Osteocyte (in vitro differentiated cells): ENCODE measurements around the gene CD99. TPM values are rescaled to one million over a fixed set of nuclear protein-coding genes. Genes with fewer than 3 reads are reported as not detected.

Source experiments
- DNase-seq: peaks from one replicate; pipeline ENCODE4 v3.0.0; 2021; ENCODE audit warnings: mixed read lengths; ENCODE audit not compliant: unreplicated experiment; ENCODE audit errors: extremely low spot score
- H3K27ac Mint-ChIP-seq: one replicate; pipeline ENCODE4 v1.8.0; 2021; ENCODE audit warnings: mild to moderate bottlenecking, mixed read lengths; ENCODE audit not compliant: unreplicated experiment
- H3K27me3 Mint-ChIP-seq: one replicate; pipeline ENCODE4 v1.8.0; 2021; ENCODE audit warnings: mixed read lengths; ENCODE audit not compliant: unreplicated experiment
- H3K36me3 Mint-ChIP-seq: one replicate; pipeline ENCODE4 v1.8.0; 2021; ENCODE audit warnings: mixed read lengths; ENCODE audit not compliant: unreplicated experiment
- H3K4me1 Mint-ChIP-seq: one replicate; pipeline ENCODE4 v1.8.0; 2021; ENCODE audit warnings: mixed read lengths; ENCODE audit not compliant: unreplicated experiment
- H3K4me3 Mint-ChIP-seq: one replicate; pipeline ENCODE4 v1.8.0; 2021; ENCODE audit warnings: mild to moderate bottlenecking, moderate library complexity, mixed read lengths; ENCODE audit not compliant: unreplicated experiment
- H3K9me3 Mint-ChIP-seq: one replicate; pipeline ENCODE4 v1.8.0; 2021; ENCODE audit warnings: mixed read lengths; ENCODE audit not compliant: unreplicated experiment
- long read RNA-seq: library from polyadenylated mRNA; unstranded; transcript quantifications from one replicate; pipeline ENCODE4 v2.0.0, GENCODE V29; 2021
- total RNA-seq: library from RNA; stranded (reverse); gene quantifications from 2 replicates; pipeline ENCODE4 v1.2.1, GENCODE V29; 2021
- TF ChIP-seq, protein P1 (sequence below): fragments of 200-600 bp; sonication (generic); IDR thresholded peaks from 2 replicates; pipeline ENCODE4 v1.5.0; 2021; ENCODE audit warnings: antibody characterized with exemption, mild to moderate bottlenecking, moderate library complexity

Gene CD99, protein sequence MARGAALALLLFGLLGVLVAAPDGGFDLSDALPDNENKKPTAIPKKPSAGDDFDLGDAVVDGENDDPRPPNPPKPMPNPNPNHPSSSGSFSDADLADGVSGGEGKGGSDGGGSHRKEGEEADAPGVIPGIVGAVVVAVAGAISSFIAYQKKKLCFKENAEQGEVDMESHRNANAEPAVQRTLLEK
- 621 and 679 TPM in 2 replicates for total RNA-seq
- long read RNA-seq, transcript CD99-204 (9 exons, 892 nt): minor isoform, 11 of 666 reads
- long read RNA-seq, transcript CD99-212 (10 exons, 1,089 nt): minor isoform, 50 of 666 reads
- long read RNA-seq, transcript CD99-205 (10 exons, 1,291 nt): major isoform, 530 of 666 reads
- long read RNA-seq, transcript CD99-208 (9 exons, 842 nt): minor isoform, 7 of 666 reads
- long read RNA-seq, partial matches to known transcripts: 46 of 666 reads
- long read RNA-seq, other reads (novel, unspliced or antisense): 21 of 666 reads

DNA sequence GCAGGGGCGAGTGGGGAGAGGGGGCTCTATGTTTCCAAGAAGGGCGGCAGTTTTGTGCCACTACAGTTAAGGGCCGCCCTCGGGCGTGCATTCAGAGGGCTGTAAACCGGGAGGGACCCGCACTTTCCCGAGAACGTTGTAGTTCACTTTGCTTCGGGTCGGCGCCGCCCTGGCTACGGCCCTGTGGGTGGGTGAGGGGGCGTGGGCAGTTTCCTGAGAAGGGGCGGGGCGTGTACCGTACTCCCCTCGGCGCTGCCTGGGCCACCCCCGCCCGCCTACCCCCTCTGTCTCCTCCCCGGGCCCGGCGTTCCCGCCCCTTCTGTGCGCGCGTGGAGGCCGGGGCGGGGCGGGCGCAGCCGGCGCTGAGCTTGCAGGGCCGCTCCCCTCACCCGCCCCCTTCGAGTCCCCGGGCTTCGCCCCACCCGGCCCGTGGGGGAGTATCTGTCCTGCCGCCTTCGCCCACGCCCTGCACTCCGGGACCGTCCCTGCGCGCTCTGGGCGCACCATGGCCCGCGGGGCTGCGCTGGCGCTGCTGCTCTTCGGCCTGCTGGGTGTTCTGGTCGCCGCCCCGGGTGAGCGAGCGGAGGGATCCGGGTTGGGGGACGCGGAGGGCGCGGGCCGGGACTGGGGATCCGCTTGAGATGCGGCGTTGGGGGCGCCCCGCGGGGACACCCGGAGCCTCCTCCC is at the start of gene CD99:
Gene CD99 (plus strand): TSS at position 440 of the 687 bp plus-strand sequence. CDS start 66 bp downstream, at position 506.
- H3K27ac Mint-ChIP-seq: peak within 1 kb of the TSS; percentile 88
- TF ChIP-seq, protein P1, sequence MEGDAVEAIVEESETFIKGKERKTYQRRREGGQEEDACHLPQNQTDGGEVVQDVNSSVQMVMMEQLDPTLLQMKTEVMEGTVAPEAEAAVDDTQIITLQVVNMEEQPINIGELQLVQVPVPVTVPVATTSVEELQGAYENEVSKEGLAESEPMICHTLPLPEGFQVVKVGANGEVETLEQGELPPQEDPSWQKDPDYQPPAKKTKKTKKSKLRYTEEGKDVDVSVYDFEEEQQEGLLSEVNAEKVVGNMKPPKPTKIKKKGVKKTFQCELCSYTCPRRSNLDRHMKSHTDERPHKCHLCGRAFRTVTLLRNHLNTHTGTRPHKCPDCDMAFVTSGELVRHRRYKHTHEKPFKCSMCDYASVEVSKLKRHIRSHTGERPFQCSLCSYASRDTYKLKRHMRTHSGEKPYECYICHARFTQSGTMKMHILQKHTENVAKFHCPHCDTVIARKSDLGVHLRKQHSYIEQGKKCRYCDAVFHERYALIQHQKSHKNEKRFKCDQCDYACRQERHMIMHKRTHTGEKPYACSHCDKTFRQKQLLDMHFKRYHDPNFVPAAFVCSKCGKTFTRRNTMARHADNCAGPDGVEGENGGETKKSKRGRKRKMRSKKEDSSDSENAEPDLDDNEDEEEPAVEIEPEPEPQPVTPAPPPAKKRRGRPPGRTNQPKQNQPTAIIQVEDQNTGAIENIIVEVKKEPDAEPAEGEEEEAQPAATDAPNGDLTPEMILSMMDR: no peak
- peak within 1 kb of the TSS; percentile 90 for H3K4me3 Mint-ChIP-seq
- no peaks in the 10 kb centered on the region for H3K27me3 Mint-ChIP-seq
- H3K36me3 Mint-ChIP-seq: no peaks in the 10 kb centered on the region
- H3K4me1 Mint-ChIP-seq: peaks cover 37% of the 10 kb centered on the region
- DNase-seq: peak; percentile 94
- H3K9me3 Mint-ChIP-seq: no peaks in the 10 kb centered on the region

DNA sequence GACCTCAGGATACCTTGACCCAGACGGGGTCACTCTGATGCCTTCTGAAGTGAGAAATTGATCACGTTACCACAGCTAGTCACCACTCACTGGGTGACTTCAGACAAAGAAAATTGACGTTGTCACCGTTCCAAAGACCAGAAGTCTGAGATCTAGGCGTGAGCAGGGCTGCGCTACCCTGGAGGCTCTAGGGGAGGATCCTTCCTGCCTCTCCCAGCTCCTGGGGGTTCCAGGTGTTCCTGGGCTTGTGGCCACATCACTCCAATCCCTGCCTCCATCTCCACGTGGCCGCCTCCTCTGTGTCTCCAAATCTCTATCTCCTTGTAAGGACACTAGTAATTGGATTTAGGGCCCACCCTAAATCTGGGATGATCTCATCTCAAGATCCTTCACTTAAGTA is 48.9 kb upstream of the CD99 start:
- H3K4me1 Mint-ChIP-seq: no peaks in the 10 kb centered on the region

DNA sequence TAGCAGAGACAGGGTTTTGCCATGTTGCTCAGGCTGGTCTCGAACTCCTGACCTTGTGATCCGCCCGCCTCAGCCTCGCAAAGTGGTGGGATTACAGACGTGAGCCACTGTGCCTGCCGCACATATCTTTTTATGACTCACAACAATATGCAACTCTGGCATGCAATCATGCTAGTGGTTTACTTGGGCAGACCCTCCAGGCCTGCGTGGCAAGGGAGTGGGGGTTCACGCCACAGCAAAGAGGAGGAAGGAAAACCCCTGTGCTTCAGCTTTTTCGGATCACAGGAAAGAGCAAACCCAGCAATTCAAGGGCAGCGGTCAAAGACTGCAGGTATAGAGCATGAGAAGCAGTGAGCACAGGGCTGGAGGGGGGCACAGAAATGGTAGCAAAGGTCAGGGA is 48.3 kb upstream of the CD99 start:
- H3K9me3 Mint-ChIP-seq: no peaks in the 10 kb centered on the region
- no peaks in the 10 kb centered on the region for H3K36me3 Mint-ChIP-seq
- peak; percentile 68 for DNase-seq
- H3K4me1 Mint-ChIP-seq: no peaks in the 10 kb centered on the region
- TF ChIP-seq, protein P1: no peak
- H3K4me3 Mint-ChIP-seq: no peak overlapping the region
- no peaks in the 10 kb centered on the region for H3K27me3 Mint-ChIP-seq
- H3K27ac Mint-ChIP-seq: no peak overlapping the region

More for the DNA sequence above, 48.9 kb upstream of the CD99 start:
- Mint-ChIP-seq H3K4me3 (no peak overlapping the region), H3K9me3 (no peaks in the 10 kb centered on the region), H3K27me3 (no peaks in the 10 kb centered on the region), H3K27ac (no peak overlapping the region), H3K36me3 (no peaks in the 10 kb centered on the region)
- peak; percentile 56 for DNase-seq
- TF ChIP-seq, protein P1: no peak

DNA sequence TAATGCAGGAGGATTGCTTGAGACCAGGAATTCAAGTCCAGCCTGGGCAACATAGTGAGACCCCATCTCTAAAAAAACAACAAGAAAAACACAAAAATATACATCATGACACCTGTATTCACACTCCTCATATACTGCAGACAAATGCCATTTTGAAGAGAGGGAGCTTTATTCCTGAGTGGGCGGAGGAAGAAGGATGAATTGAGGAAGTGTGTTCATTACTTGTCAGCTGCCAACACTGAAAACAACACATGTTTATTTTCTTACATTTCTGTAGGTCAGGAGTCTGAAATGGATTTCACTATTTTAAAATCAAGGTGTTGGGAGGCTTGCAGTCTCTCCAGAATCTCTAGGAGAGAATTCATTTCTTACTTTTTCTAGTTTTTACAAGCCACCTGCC is 47.2 kb upstream of the CD99 start:
- Mint-ChIP-seq H3K27me3 (no peaks in the 10 kb centered on the region), H3K9me3 (no peaks in the 10 kb centered on the region), H3K4me1 (no peaks in the 10 kb centered on the region)

More for the DNA sequence above, 47.2 kb upstream of the CD99 start:
- DNase-seq: no peak
- TF ChIP-seq, protein P1: no peak
- Mint-ChIP-seq H3K4me3 (no peak overlapping the region), H3K27ac (no peak overlapping the region), H3K36me3 (no peaks in the 10 kb centered on the region)
